ENCODE measurements around the gene ATF2. TPM values are rescaled to one million over a fixed set of nuclear protein-coding genes. Genes with fewer than 3 reads are reported as not detected.

Gene ATF2
- total and polyA plus RNA-seq, 9 of the 15 experiments (the other 6 are each of a cell fraction or from before 2014, with no cell fraction given): 24.2 to 111 (median 45.9) TPM

DNA sequence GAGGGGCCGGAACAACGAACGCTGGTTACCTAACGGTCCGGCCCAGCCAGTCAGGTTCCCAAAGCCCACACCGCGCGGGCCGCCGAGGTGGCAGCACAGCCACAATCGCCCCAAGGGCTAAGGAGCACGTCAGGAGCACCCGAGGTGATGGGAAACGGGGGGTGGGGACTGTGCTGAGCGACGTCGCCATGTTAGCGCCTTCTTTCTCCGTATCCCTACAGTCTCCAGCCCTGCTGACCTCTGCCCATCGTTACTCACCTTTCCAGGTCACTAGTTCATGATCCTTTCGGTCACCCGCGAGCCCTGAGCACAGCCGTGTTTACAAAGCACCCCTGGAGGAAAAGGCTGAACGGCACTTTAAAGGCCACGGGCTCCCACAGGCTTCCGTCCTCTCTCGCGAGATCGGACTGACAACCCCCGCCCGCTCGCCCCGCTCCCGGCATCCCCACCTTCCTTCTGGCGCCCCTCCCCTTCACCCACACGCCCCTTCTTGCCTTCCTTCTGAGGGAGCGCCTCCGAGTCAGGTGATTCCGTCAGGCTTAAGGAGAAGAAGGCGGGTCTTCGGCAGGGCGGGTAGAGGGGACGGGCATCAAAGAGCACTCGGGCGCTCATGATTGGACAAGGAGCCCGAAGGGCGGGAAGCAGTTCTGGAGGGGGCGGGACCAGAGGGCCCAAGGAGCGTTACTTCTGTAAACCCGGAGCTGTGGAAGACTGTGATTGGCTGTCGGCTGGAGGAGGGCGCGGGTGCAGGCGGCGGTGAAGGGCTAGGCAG, at the start of gene ATF2 (continued):
- TF ChIP-seq REST (IDR thresholded peaks at IDR 0.05; ENCODE audit: borderline replicate concordance) (no peak), REST (CRISPR knock-in tag; IDR thresholded peaks at IDR 0.05; ENCODE audit: low read depth) (peak; percentile 20; the same call in 1 of the 2 replicates), RAD21 (CRISPR knock-in tag; conservative IDR thresholded peaks at IDR 0.05 in 1 of 2, IDR thresholded peaks at IDR 0.05 in 1 of 2) (no peak), MAFK (IDR thresholded peaks at IDR 0.05; ENCODE audit: low read length) (no peak), DIDO1 (tag; IDR thresholded peaks at IDR 0.05; ENCODE audit: low read depth) (peak; percentile 74; the same call in 1 of the 2 replicates), ZNF740 (CRISPR knock-in tag; IDR thresholded peaks at IDR 0.05) (no peak; the same call in 1 of the 2 replicates), ZNF740 (tag; IDR thresholded peaks at IDR 0.05) (no peak), BMI1 (IDR thresholded peaks at IDR 0.05; ENCODE audit: low read length) (no peak), RB1 (IDR thresholded peaks at IDR 0.05; ENCODE audit: low read depth) (no peak; the same call in 1 of the 2 replicates), CBFB (CRISPR knock-in tag; IDR thresholded peaks at IDR 0.05) (no peak), ZSCAN29 (IDR thresholded peaks at IDR 0.05) (peak; percentile 10; the same call in 1 of the 2 replicates), ELF4 (CRISPR knock-in tag; IDR thresholded peaks at IDR 0.05) (no peak), IRF1 (CRISPR knock-in tag; IDR thresholded peaks at IDR 0.05; ENCODE audit: borderline replicate concordance) (no peak; the same call in 1 of the 2 replicates)
- TF ChIP-seq, protein P1, sequence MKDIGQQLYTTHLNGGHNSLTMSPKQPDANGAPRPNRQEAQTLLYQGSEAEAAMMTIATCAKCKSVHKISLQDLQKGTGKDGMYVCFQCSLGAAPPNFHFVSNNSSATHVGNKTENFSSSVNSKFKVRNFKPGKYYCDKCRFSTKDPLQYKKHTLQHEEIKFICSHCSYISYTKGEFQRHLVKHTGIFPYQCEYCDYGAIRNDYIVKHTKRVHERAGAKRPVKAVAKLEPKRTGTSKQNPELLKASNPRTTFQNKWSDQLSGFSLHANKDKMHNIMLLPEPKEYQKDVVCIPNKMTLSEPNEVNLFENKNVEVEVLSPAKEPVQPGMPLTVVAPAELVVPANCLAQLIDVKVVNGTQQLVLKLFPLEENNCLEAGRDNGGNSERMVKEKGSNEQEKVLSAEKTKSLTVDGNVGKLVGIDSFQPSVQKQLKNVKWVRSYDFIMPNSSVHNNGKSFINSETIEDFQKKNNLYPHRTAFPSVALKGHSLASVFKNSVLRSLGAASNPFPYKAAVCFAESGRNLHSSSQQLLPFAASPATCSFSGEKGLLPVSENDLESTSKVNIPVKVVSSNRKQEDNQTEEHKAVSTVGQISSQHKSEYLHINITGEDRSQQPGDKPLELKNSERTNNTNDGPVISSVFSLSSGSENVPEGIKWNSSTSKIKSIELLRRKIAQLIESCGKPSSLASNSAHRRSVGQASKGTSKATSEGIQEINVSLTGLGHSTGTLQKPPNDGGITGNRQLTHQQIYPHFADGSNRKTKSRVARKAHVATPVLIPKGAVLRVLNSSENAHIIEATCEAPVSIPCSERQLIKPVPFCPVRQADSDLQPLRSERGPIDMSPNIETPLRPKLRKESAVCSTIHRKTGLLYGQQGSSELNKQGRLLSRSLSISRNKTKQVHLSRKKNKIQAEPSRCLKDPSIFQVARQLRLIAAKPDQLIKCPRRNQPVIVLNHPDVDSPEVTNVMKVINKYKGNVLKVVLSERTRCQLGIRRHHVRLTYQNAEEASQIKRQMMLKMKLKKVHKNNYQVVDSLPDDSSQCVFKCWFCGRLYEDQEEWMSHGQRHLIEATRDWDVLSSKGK (CRISPR knock-in tag; IDR thresholded peaks at IDR 0.05): no peak
